Small intestine (tissue), 7 donors: ENCODE measurements around the gene CCDC34. TPM values are rescaled to one million over a fixed set of nuclear protein-coding genes. Genes with fewer than 3 reads are reported as not detected.
A peak's percentile ranks its signal among the peaks of the same experiment; 100 is the strongest.

Experiments
- DNase-seq, 2 donors: peaks; one replicate each; pipeline versions ENCODE4 v3.0.0 to v3.0.0-alpha.2; 2013
- FAIRE-seq: peaks from 2 replicates; lab custom pipeline; 2012; peaks lifted over from hg19 to GRCh38; lab: Jason Lieb, UNC
- H3K27ac ChIP-seq, 3 donors: one replicate each; pipeline ENCODE4 v1.5.1; 2013; ENCODE audit warnings: low read length in 2 of 3, mild to moderate bottlenecking in 2 of 3, control low read depth in 1 of 3, inconsistent platforms in 1 of 3, low read depth in 1 of 3, moderate library complexity in 1 of 3
- H3K27me3 ChIP-seq, 3 donors: one replicate each; pipeline ENCODE4 v1.6.1; 2013; ENCODE audit warnings: low read length in 3 of 3, inconsistent platforms in 1 of 3; ENCODE audit not compliant: control insufficient read depth in 3 of 3, insufficient read depth in 3 of 3
- H3K36me3 ChIP-seq, 3 donors: one replicate each; pipeline ENCODE4 v1.6.1; 2013; ENCODE audit warnings: low read length in 3 of 3, inconsistent platforms in 1 of 3, low read depth in 1 of 3, mild to moderate bottlenecking in 1 of 3, moderate library complexity in 1 of 3; ENCODE audit not compliant: control insufficient read depth in 3 of 3, insufficient read depth in 2 of 3
- H3K4me1 ChIP-seq, 3 donors: one replicate each; pipeline ENCODE4 v1.6.1; 2013; ENCODE audit warnings: low read length in 2 of 3, inconsistent platforms in 1 of 3, low read depth in 1 of 3, mild to moderate bottlenecking in 1 of 3, moderate library complexity in 1 of 3; ENCODE audit not compliant: control insufficient read depth in 3 of 3, insufficient read depth in 2 of 3
- H3K4me3 ChIP-seq, 3 donors: one replicate each; pipeline ENCODE4 v1.5.1; 2013; ENCODE audit warnings: low read length in 3 of 3, control low read depth in 1 of 3, inconsistent platforms in 1 of 3, low read depth in 1 of 3, mild to moderate bottlenecking in 1 of 3, moderate library complexity in 1 of 3
- H3K9me3 ChIP-seq, 2 donors: one replicate each; pipeline ENCODE4 v1.6.1; 2013; ENCODE audit warnings: low read depth in 1 of 2, low read length in 1 of 2; ENCODE audit not compliant: control insufficient read depth in 2 of 2, insufficient read depth in 1 of 2
- WGBS, 3 donors: extraction: QIAGEN DNeasy Blood & Tissue Kit; methylation state at CpG; one replicate each; pipeline ENCODE4 v1.1.7; 2013; 5-methylcytosine and 5-hydroxymethylcytosine counted together
- polyA plus RNA-seq, 4 donors: library from polyadenylated mRNA; stranded (reverse) in 3 of 4; unstranded in 1 of 4; fragments of 200-250 nt in 3 of 4; fragments of 120-200 nt in 1 of 4; gene quantifications; one replicate each; pipeline versions ENCODE4 v1.2.1 to v1.2.3, GENCODE V29; 2013
- donor health status: healthy with polysubstance abuse.
- donor health status: control.
- donor health status: control.
- donor health status: Bipolar disorder and iron deficiency.
- donor health status: healthy.

Gene CCDC34
- polyA plus RNA-seq, 4 donors = 6.2 to 32.6 (median 11.9) TPM

DNA sequence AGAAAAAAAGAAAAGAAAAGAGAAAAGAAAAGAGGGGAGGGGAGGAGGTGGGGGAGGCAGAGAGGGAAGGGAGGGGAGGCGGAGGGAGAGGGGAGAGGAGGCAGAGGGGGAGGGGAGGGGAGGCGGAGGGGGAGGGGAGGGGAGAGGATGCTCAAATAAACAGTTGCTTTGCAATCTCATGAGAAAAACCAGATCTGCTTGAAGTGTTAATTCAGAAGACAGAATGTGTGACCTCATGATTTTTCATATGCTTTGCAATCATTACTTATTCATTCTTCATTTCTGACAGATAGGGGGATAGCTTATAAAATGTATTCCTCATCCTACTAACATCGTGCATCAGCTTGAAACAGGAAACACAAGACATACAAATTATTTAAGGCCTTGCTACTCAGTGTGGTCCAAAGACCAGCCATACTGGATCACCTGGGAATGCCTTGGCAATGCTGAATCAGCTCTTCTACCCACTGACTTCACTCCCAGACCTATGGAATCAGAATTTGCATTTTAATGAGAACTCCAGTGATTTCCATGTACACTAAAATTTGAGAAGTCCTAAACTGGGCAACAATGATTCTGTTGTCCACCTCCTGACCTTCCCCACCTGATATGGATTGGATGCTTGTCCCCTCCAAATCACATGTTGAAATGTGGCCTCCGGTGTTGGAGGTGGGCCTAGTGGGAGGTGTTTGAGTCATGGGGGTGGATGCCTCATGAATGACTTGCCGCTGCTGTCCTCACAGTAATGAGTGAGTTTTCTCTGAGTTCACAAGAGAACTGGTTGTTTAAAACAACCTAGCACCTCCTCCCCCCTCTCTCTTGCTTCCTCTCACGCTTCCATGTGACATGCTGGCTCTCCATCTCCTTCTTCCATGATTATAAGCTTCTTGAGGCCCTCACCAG lies 69.2 kb downstream of the CCDC34 start:
- 68 to 72% (median 70%) methylated on average over 4 to 6 of the region's 6 CpGs for WGBS, 3 donors
- Histone ChIP-seq H3K4me1 (peaks cover 3 to 50% (median 11%) of the 10 kb centered on the region in 3 donors), H3K27me3 (no peaks in the 10 kb centered on the region), H3K4me3 (no peak overlapping the region), H3K36me3 (no peaks in the 10 kb centered on the region), H3K9me3 (peaks cover 0 to 17% of the 10 kb centered on the region in 2 donors), H3K27ac (peak overlapping the region in 2 of 3 donors; percentile 68 to 85)
- DNase-seq = peak; percentile 43 to 57
- no peak for FAIRE-seq

DNA sequence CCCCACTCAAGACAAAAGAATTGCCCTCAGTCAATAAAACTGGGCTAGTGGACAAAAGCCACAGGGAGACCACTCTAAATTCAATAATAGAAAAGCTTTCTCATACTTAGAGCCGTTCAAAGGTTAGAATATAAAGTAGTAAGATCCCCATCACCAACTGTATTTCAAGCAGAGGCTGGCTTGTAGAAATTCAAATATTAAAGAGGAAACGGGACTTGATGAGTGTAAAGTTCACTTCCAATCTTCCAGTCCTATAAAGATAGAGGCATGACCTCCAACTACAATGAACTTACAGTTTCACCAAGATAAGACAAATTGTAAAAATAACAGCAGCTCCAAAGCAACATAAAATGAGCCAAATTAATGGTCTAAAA lies 70.4 kb downstream of the CCDC34 start:
- Histone ChIP-seq H3K9me3 (peaks cover 0 to 17% of the 10 kb centered on the region in 2 donors), H3K4me1 (peaks cover 3 to 50% (median 11%) of the 10 kb centered on the region in 3 donors), H3K27me3 (no peaks in the 10 kb centered on the region), H3K4me3 (no peak overlapping the region), H3K27ac (peak overlapping the region; percentile 72 to 85 (median 77)), H3K36me3 (no peaks in the 10 kb centered on the region)
- 17 to 45% (median 33%) methylated on average over 2 of the region's 2 CpGs for WGBS, 3 donors
- FAIRE-seq (no peak), DNase-seq (peak; percentile 81 to 83)

DNA sequence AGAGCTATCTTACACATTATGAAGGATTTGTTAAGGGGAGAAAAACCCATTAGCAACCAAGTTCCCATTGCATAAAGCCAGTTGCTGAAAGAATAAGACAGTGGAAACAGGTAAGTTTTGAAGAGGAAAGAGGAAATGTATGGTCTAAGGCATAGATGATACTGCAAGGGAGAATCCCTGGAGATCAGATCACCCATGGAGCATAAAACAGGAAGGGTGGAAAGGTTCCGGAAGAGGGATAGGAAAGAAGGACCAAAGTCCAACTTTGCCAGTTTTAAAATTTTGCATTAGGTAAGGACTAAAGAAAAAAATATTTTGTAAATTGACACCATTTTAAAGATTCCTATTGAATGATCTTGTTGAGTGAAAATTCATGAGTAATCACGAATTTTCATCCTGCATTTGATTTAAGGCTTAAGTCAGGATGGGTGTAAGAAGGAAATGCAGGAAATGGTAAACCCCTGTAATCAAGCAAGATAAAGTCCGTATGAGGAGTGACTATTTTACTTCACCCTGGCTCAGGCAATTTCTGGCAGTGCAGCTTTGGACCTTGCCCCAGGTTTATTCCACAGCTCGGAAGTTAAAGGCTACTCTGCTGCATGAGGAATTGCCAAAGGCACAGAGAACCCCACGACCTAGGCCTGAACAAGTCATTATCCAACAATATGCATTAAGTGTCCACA lies 70.9 kb downstream of the CCDC34 start:
- Histone ChIP-seq H3K36me3 (no peaks in the 10 kb centered on the region), H3K27ac (peak overlapping the region; percentile 59 to 85 (median 77)), H3K27me3 (no peaks in the 10 kb centered on the region), H3K9me3 (peaks cover 0 to 17% of the 10 kb centered on the region in 2 donors), H3K4me1 (peaks cover 3 to 47% (median 11%) of the 10 kb centered on the region in 3 donors), H3K4me3 (no peak overlapping the region)
- WGBS, 3 donors = 13 to 53% (median 28%) methylated on average over 5 of the region's 5 CpGs
- FAIRE-seq = no peak
- DNase-seq = peak; percentile 92 to 97

GRCh38 chr11:27291302-27291889 lies 71.6 kb downstream of the CCDC34 start:
- DNase-seq (peak; percentile 48 to 56), FAIRE-seq (no peak)
- H3K4me3 ChIP-seq = no peak overlapping the region
- H3K9me3 ChIP-seq = peaks cover 0 to 17% of the 10 kb centered on the region in 2 donors
- WGBS, 3 donors = 79 to 95% (median 90%) methylated on average over 6 of the region's 6 CpGs
- H3K27ac ChIP-seq = peak overlapping the region; percentile 12 to 85 (median 47)
- no peaks in the 10 kb centered on the region for H3K27me3 ChIP-seq
- peaks cover 3 to 43% (median 11%) of the 10 kb centered on the region in 3 donors for H3K4me1 ChIP-seq
- H3K36me3 ChIP-seq = no peaks in the 10 kb centered on the region

DNA sequence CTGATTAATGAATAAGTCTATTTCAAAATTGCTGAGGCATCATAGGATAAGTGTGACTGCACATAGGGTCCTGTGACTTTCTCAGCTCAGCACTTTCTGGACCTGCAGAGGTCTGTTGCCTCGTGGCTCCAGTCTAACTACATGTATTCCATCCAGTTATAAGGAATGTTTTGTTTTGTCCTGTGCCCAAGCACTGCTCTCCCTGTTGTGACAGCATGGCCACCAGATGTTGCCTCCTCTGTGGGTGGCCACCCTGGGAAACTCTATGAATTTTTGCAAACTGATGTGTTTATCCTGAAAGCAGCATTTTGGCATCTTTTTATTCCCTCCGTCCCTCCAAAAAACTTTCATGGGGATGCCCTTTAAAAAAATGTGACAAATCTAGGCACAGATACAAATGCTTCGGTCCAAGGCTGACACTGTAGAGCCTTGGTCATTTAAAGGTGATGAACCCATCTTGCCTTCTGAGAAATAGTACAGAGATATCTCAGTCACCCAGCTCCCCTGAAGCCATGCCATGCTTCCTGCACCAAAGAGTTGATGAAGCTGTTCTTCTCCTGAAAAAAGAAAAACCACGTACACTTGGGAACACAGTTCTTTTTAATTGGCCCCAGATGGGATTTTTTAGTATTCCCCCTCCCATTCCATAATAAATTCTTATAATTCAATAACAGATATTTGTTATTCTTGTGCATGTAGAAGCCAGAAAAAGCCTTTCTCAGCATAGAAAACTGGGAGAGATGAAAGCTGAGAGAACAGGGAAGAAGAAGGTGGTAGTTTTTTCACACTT lies 72.6 kb downstream of the CCDC34 start:
- peaks cover 0 to 17% of the 10 kb centered on the region in 2 donors for H3K9me3 ChIP-seq
- 73 to 92% (median 89%) methylated on average over 4 of the region's 4 CpGs for WGBS, 3 donors
- DNase-seq = no peak
- H3K36me3 ChIP-seq = no peaks in the 10 kb centered on the region
- H3K27ac ChIP-seq = peak overlapping the region in 2 of 3 donors; percentile 47 to 85
- H3K4me1 ChIP-seq = peaks cover 3 to 37% (median 9%) of the 10 kb centered on the region in 3 donors
- H3K27me3 ChIP-seq = no peaks in the 10 kb centered on the region
- H3K4me3 ChIP-seq = no peak overlapping the region
- no peak for FAIRE-seq

Other genes with a start within 250 kb of the CCDC34 start
- gene LGR4, start 109.6 kb upstream of the CCDC34 start, polyA plus RNA-seq = 10 to 100 TPM in 3 of 4 donors, 1 to 10 TPM in 1; 5.9 to 77.6 (median 15.3) TPM
- 10 to 100 TPM in 2 of 4 donors, 1 to 10 TPM in 2; 7.3 to 29.1 (median 11.3) TPM for gene LIN7C, start 143.6 kb upstream of the CCDC34 start, polyA plus RNA-seq